Chondrocyte (in vitro differentiated cells): Measurements from ENCODE around the gene AGBL1. TPM values are rescaled to one million over a fixed set of nuclear protein-coding genes. Genes with fewer than 3 reads are reported as not detected.

Source experiments
- DNase-seq: peaks from one replicate; pipeline ENCODE4 v3.0.0; 2021; ENCODE audit warnings: mixed read lengths, low spot score
- H3K27ac Mint-ChIP-seq: one replicate; pipeline ENCODE4 v1.8.0; 2021; ENCODE audit warnings: mild to moderate bottlenecking, moderate library complexity, mixed read lengths; ENCODE audit not compliant: unreplicated experiment
- H3K27me3 Mint-ChIP-seq: 2 replicates; pipeline ENCODE4 v1.8.0; 2021; ENCODE audit warnings: low read depth, mixed read lengths
- H3K36me3 Mint-ChIP-seq: 2 replicates; pipeline ENCODE4 v1.8.0; 2021; ENCODE audit warnings: low read depth, mixed read lengths
- H3K4me1 Mint-ChIP-seq: 2 replicates; pipeline ENCODE4 v1.8.0; 2021; ENCODE audit warnings: low read depth, mild to moderate bottlenecking, mixed read lengths
- H3K4me3 Mint-ChIP-seq: one replicate; pipeline ENCODE4 v1.8.0; 2021; ENCODE audit warnings: mild to moderate bottlenecking, moderate library complexity, mixed read lengths; ENCODE audit not compliant: unreplicated experiment
- H3K9me3 Mint-ChIP-seq: 2 replicates; pipeline ENCODE4 v1.8.0; 2021; ENCODE audit warnings: low read depth, mixed read lengths
- total RNA-seq: library from RNA; stranded (reverse); gene quantifications from 3 replicates; pipeline ENCODE4 v1.2.1, GENCODE V29; 2021
- TF ChIP-seq, protein P1 (sequence below): fragments of 200-600 bp; sonication (generic); IDR thresholded peaks from 2 replicates; pipeline ENCODE4 v1.5.0; 2021; ENCODE audit warnings: antibody characterized with exemption, mild to moderate bottlenecking, moderate library complexity

Gene AGBL1
- total RNA-seq, 1 donor from 2014 or later: not detected

DNA sequence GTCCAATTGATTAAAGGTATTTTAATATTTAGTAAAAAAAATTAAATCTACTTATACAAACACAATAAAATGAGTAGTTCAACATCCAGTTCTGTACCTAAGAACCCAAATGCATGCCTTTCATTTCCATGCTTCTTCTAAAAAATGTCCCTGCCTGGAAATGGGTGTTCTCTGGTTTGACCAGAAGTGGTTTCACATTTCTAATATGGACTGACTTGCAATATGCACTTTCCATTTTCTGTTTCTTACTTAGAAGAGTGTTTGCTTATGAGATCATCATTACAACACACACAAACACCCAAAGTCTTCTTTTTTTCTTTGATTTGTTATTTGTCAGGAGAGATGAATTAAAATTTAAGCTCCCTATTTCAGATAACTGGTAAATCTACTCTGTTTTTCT lies 879.6 kb downstream of the AGBL1 start:
- Mint-ChIP-seq H3K36me3 (no peaks in the 10 kb centered on the region), H3K27ac (no peak overlapping the region), H3K9me3 (no peaks in the 10 kb centered on the region), H3K4me3 (no peak overlapping the region), H3K4me1 (no peaks in the 10 kb centered on the region), H3K27me3 (peaks cover 3% of the 10 kb centered on the region)
- no peak for DNase-seq
- TF ChIP-seq, protein P1, sequence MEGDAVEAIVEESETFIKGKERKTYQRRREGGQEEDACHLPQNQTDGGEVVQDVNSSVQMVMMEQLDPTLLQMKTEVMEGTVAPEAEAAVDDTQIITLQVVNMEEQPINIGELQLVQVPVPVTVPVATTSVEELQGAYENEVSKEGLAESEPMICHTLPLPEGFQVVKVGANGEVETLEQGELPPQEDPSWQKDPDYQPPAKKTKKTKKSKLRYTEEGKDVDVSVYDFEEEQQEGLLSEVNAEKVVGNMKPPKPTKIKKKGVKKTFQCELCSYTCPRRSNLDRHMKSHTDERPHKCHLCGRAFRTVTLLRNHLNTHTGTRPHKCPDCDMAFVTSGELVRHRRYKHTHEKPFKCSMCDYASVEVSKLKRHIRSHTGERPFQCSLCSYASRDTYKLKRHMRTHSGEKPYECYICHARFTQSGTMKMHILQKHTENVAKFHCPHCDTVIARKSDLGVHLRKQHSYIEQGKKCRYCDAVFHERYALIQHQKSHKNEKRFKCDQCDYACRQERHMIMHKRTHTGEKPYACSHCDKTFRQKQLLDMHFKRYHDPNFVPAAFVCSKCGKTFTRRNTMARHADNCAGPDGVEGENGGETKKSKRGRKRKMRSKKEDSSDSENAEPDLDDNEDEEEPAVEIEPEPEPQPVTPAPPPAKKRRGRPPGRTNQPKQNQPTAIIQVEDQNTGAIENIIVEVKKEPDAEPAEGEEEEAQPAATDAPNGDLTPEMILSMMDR: no peak

- Mint-ChIP-seq H3K36me3 (no peaks in the 10 kb centered on the region), H3K9me3 (no peaks in the 10 kb centered on the region), H3K27me3 (peaks cover 3% of the 10 kb centered on the region), H3K27ac (no peak overlapping the region), H3K4me3 (no peak overlapping the region), H3K4me1 (no peaks in the 10 kb centered on the region)
- TF ChIP-seq, protein P1: no peak
- no peak for DNase-seq
Observed at GRCh38 chr15:86961669-86962068, 882.0 kb downstream of the AGBL1 start.

DNA sequence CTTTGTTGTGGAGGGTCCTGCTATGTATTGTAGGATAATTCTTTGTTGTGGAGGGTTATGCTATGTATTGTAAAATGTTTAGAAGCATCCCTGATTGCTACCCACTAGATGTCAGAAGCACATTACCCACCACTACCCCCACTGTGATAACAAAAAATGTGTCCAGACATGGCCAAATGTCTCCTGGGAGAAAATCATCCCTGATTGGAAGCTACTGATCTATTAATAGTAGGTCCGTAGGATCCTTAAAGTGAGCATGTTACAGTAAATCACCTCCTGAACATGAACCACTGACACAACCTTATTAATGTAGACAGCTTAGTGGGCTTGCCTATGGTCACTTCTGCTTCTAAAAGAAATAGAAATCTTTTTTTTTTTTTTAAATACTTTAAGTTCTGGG lies 884.6 kb downstream of the AGBL1 start:
- Mint-ChIP-seq H3K4me1 (no peaks in the 10 kb centered on the region), H3K4me3 (no peak overlapping the region), H3K27me3 (peaks cover 3% of the 10 kb centered on the region), H3K27ac (no peak overlapping the region), H3K36me3 (no peaks in the 10 kb centered on the region), H3K9me3 (peaks cover 6% of the 10 kb centered on the region)
- TF ChIP-seq, protein P1: no peak
- DNase-seq: no peak

GRCh38 chr15:86968244-86968643 lies 888.6 kb downstream of the AGBL1 start:
- Mint-ChIP-seq H3K4me1 (no peaks in the 10 kb centered on the region), H3K36me3 (no peaks in the 10 kb centered on the region), H3K4me3 (no peak overlapping the region), H3K27me3 (no peaks in the 10 kb centered on the region), H3K9me3 (peaks cover 6% of the 10 kb centered on the region), H3K27ac (no peak overlapping the region)
- DNase-seq: no peak
- TF ChIP-seq, protein P1: no peak

GRCh38 chr15:86969364-86969763 lies 889.7 kb downstream of the AGBL1 start:
- H3K36me3 Mint-ChIP-seq: no peaks in the 10 kb centered on the region
- no peaks in the 10 kb centered on the region for H3K4me1 Mint-ChIP-seq

More at GRCh38 chr15:86969364-86969763, 889.7 kb downstream of the AGBL1 start:
- H3K4me3 Mint-ChIP-seq: no peak overlapping the region
- no peak overlapping the region for H3K27ac Mint-ChIP-seq
- TF ChIP-seq, protein P1: no peak
- H3K9me3 Mint-ChIP-seq: peaks cover 6% of the 10 kb centered on the region
- no peaks in the 10 kb centered on the region for H3K27me3 Mint-ChIP-seq
- no peak for DNase-seq
